HG03064 (cell line): ENCODE data around the gene COL18A1.
"Not testable (repeated sequence)": the region's sequence is repeated elsewhere in the genome, so short reads cannot be mapped to it uniquely, and the experiment has no call there.

Source experiments
- ATAC-seq: cut with Tn5 transposase; IDR thresholded peaks from one replicate; pipeline ENCODE4 v1.9.1; 2021; ENCODE audit warnings: low read depth; ENCODE audit not compliant: unreplicated experiment

COL18A1 gene

DNA sequence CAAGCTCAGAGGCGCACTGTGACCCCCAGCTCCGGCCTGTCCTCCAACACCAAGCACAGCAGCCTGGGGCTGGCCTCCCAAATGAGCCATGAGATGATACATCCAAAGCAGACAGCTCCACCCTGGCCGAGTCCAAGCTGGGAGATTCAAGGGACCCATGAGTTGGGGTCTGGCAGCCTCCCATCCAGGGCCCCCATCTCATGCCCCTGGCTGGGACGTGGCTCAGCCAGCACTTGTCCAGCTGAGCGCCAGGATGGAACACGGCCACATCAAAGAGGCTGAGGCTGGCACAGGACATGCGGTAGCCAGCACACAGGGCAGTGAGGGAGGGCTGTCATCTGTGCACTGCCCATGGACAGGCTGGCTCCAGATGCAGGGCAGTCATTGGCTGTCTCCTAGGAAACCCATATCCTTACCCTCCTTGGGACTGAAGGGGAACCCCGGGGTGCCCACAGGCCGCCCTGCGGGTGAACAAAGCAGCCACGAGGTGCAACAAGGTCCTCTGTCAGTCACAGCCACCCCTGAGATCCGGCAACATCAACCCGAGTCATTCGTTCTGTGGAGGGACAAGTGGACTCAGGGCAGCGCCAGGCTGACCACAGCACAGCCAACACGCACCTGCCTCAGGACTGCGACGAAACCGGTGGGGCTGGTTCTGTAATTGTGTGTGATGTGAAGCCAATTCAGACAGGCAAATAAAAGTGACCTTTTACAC is 108.2 kb downstream of the COL18A1 start:
- ATAC-seq = no peak

DNA sequence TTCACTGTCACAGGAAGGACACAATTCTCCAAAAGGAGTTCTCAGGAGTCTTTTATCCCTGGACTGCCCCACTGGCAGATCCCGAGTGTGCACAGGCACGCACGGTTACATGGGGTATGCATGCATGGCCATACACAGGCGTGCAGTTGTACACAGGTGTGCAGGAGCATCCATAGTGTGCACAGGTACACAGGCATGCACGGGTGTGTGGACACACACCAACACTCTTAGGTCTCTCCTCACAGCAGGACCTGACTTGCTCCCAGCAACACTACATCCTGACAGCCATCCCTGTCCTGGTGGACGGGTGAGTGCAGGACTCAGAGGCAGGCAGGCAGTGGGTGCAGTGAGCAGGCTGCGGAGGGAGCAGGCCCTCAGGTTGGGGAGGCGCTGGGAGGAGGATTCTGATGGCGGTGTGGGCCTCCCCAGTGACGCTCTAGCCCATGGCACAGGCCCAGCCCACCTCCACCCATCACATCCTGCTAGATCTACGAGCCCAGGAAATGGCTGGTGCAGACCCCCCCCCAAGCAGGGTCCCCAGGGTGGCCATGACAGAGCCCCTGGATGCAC is 108.9 kb downstream of the COL18A1 start:
- no peak for ATAC-seq

DNA sequence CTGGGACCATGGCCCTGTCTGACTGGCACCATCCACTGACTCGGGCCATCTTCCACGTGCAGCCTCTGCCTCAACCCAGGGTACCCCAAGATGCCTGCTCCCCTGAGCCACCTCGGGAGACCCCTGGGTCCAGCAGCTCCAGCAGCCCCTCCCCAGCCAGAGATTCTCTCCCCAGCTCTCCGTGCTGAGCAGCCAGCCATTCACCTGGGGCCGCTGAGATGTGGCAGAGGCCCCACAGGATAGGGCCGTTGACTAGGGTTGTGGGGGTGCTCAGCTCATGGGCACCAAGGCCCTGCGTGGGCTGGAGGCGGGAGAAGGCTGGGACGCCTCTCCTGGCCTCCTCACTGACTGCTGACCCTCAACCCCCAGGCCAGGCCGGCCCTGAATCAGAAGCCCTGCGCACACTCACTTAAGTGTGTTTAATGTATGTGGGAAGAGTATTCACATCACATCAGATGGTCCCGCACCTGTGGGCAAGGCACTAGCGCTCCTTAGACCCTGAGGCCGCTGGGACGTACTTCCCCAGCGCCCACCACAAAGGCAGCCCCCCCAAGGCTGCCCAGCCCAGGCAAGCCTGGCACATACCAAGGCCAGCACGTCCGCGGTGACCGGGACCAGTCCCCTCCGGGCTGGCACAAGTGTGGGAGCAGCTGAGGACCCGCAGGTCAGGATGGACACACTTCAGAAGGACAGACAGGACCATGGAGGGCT is 109.5 kb downstream of the COL18A1 start:
- ATAC-seq = no peak

DNA sequence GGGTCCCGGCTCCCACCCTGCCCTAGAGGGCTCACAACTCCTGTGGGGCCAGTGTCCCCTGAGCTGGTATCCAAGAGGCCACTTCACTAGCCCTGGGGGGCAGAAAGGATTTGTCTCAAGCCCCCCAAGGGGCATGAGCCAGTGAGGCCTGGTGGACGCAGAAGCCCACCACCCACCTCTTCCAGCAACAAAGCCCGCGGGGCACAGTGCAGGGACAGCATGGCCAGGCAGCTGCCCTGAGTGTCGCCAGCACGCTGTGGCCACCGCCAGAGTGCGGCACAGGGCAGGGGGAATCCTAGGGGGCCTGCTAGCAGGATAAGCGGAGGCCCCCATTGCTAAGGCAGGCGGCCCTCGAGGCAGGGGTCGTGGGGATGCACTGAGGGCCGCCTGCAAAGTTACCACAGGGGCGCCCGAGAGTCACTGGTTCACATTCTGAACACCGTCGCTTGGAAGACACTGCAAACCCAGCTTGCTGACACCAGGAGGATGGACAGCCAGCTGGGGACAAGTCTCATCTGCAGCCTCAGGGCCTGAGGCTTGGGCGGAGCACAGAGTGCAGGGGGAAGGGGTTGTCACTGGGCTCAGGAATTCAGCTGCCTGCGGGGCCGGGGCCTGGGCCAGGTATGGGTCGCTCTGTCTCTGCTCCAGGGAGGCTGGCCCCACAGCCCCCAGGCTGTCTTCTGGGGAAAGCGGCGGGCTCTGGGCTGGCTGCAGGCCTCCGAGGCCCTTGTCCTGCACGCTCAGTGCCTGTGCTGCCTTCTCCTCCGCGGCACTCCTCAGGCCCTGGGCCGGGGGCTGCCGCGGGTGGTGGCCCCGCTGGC is 110.5 kb downstream of the COL18A1 start:
- no peak for ATAC-seq

DNA sequence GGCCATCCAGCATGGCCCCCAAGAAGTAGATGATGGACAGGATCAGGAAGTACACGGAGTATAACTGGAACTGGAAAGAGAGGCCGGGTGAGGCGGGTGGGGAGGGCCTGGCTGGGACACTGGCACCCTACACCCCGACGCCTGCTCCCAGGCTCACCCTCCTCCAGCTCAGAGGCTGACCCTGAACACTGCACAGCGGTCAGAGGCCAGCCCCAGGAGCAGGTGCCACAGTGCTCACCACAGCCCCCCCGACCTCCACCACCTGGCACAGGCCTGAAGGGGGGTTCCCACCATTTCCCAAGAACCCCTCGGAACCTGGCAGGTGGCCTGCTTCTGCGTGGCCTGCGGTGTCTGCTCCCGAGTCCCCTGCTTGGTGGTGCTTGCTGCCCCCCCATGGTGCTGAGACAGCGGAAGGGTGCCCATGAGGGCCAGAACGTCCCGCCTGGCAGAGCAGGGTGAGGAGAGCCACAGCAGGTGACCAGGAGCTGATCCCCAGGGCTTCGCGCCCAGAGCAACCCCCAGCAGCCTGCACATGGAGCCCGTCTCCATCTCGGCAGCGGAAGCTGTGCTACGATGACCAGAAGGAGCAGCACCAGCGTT is 111.2 kb downstream of the COL18A1 start:
- ATAC-seq = no peak

DNA sequence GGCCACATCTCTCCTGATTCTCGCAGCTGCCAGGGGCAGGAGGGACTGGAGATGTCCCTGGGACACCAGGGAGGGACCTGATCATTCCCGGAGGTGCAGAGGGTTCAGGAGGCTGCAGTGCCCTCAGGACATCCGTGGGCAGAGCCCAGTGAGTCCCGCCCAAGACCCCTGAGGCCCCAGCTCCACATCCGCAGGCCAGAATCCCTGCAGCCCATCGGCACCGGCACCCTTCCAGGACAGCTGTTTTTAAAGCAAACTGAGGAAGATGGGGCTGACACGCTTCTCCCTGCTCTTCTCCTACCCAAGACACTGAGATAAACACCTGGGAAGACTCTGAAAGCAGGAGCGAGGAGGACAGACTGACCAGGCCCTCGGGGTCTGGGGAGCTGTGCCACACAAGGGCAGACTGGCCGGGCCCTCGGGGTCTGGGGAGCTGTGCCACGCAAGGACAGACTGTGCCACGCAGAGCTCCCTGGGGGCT is 111.7 kb downstream of the COL18A1 start:
- no peak for ATAC-seq

DNA sequence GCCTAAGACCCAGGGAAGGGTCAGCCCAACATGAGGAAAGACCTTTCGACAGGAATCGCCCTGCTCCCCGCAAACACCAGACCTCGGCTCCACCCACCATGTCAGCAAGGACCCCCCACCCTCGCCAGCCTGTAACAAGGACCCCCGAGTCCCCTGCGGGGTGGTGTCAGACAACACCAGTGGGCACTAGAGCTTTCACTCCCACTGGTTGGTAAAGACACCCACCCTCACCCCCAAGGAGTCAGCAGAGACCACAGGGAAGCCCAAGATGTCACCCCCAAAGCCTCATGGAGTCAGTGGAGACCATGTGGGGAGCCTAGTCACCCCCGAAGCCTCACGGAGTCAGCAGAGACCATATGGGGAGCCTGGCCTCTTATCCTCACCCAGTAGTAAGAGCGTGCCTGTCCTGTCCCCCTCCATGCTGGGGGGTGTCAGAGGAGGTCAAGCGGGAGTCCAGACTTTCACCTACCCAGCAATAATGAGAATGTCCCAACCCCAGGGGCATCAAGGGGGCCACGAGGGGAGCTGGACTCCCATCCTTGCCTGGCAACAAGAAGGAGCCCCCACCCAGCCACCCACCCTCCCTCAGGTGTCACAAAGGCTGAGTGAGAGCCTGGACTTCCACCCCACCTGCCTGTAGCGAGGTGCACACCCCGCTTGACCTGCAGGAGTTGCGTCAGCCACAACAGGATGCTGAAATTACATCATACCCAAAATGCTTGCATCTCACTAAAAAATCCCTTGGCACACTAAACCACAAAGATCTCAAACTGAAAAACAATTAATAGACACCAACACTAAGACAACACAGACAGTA is 112.5 kb downstream of the COL18A1 start:
- no peak for ATAC-seq

DNA sequence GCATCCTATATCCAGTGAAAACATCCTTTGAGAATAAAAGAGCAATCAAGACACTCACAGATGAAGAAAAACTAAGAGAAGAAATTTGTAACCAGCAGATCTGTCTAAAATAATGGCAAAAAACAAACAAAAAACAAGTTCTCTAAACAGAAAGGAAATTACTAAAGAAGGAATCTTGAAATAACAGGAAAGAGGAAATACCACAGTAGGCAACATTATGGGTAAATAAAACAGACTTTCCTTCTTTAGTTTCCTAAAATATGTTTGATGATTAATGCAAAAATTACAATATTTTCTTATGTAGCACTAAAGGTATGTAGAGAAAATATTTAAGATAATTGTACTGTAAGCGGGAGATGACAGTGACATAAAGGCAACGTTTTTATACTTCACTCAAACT is 113.8 kb downstream of the COL18A1 start:
- no peak for ATAC-seq

DNA sequence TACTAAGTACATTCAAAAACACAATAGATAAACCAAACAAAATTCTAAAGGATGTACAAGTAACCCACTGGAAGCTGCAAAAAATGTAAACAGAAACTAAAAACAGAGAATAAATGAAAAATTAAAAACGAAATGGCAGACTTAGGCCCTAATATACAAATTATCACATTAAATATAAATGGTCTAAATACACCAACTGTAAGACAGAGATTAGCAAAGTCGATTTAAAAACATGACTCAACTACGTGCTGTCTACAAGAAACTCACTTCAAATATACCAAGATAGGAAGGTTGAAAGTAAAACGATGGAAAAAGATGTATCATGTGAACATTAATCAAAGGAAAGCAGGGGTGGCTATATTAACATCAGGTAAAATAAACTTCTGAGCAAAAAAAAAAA is 114.2 kb downstream of the COL18A1 start:
- ATAC-seq = no peak

DNA sequence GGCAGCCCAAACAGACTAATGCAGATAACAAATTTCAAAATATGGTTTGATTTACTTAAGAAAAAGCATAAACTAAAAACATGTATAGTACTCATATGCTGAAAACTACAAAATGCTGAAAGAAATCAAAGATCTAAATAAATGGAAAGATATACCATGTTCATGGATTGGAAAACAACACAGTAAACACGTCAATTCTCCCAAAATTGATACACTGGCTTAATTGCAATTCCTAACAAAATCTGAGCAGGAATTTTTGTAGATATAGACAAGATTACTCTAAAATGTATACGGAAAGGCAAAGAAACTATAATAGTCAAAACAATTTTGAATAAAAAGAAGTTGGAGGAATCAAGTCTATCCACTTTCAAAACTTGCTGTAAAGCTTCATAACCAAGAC is 116.3 kb downstream of the COL18A1 start:
- no peak for ATAC-seq

DNA sequence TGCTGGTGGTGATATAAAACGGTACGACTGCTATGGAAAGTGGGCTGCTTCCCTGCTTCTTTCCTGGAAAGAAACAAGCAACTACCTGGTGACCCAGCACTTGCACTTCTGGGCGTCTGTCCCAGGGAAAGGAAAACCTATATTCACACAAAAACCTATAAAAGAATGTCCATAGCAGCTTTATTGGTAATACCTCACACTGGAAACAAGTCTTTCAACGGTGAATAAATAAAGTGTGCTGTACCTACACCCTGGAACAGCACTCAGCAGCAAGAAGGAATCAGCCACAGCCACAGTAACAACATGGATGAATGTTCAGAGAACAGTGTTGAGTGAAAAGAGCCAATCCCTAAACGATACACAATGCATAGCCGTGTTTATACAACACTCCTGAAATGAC is 117.4 kb downstream of the COL18A1 start:
- ATAC-seq = no peak

DNA sequence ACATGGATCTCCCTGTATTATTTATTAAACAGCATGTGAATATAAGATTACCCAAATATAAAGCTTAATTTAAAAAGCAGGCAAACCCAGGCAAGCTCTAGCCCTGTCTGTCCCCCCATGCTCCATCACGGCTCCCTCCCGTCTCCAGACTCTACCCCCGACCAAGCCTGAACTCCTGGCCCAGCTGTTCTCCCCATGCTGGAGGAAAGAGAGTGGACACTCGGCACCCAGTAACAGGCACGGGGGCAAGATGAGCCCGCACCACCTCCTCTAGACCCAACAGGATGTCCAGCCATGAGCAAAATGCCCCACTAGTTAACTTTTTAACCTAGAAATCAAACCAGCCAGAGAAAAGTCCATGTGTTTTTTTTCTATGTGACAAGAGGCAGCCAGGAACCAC is 118.0 kb downstream of the COL18A1 start:
- ATAC-seq = no peak

DNA sequence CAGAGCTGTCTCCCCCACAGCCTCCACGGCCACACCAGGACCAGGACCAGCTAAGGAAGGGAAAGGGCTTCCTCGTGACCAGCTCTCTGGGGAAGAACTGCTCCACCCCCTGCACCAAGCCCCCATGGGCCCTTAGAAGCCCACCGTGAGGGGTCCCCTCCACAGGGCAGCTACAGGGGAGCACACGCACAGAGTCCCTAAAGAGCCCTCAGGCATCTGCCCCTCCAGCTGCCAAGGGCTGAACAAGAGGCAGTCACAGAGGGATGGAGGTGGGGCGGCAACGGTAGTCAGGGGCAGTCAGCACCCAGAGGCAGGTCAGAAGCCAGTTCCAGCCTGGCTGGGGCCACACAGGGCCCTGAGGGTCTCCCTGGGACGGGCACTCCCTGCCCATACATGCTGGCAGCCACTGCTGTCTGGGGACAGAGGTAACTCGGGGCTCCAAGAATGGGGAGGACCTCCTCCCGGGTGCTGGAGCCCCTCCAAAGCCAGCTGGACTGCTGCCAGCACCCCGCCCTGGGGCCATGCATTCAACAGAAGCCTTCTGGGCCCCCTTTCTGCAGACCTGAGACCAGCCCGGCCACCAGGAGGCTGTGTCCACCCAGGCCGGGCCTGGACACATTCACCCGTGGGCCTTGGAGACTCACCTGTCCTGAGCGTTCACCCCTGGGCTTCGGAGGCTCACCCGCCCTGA is 118.6 kb downstream of the COL18A1 start:
- ATAC-seq = no peak

DNA sequence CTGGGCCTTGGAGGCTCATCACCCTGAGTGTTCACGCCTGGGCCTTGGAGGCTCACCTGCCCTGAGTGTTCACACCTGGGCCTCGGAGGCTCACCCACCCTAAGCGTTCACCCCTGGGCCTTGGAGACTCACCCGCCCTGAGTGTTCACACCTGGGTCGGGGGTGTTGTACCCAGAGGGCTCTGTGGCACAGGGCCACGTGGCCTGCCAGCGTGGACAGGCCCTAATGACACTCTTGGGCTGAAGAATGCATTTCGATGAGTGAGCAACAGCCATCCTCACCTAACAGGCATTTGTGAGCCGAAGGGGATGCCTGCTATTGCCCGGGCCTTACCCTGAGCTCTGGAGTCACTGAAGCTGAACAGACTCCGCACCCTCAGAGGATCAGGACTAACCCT is 119.8 kb downstream of the COL18A1 start:
- no peak for ATAC-seq

DNA sequence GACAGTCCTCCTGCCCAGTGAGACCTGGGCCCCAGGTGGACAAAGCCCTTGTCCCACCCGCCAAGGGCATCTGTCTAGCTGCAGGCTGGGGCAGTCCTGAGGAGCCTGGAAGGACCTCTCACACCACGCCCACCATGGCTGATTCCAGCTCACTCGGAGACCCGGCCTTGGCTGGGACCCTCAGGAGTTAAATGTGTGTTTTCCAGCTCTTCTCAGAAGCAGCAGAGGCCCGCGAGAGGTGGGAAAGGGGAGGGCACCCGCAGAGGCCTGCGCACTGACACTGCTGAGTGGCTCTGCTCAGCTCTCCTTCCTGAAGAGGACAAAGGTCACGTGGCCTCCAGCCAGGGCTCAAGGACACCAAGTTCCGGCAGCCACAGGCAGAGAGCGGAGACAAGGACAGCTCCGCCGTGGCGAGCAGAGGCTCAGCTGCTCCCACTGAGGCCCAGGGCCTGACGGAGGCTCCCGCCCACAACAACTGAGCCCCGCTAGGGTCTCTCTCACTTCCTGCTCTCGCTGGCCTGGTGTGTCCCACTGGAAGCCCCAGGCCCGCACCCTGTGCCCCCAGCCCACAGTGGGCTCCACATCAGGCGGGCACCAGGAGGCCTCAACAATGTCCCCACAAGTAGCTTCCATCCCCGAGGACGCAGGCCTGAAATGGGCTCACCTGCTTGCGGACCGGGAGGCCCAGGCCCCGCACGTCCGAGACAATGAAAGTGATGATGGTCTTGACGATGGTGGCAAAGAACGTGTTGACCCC is 120.4 kb downstream of the COL18A1 start:
- no peak for ATAC-seq

DNA sequence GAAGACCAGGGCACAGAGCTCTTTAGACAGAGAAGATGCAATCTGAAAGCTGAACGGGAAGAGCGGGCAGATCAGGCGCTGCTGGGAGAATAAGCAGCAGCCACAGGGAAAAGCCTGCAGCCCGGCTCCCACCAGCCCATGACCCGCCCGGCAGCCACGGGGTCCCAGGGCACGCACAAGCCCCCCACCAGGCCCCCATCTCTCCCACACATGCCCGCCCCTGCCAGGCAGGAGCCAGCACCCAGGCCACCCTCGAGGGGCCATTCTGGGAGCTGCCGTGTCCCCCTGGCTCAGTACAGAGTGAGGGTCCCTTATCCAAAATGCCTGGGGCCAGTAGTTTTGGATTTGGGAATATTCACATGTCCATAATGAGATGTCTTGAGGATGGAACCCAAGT is 120.9 kb downstream of the COL18A1 start:
- ATAC-seq = no peak

DNA sequence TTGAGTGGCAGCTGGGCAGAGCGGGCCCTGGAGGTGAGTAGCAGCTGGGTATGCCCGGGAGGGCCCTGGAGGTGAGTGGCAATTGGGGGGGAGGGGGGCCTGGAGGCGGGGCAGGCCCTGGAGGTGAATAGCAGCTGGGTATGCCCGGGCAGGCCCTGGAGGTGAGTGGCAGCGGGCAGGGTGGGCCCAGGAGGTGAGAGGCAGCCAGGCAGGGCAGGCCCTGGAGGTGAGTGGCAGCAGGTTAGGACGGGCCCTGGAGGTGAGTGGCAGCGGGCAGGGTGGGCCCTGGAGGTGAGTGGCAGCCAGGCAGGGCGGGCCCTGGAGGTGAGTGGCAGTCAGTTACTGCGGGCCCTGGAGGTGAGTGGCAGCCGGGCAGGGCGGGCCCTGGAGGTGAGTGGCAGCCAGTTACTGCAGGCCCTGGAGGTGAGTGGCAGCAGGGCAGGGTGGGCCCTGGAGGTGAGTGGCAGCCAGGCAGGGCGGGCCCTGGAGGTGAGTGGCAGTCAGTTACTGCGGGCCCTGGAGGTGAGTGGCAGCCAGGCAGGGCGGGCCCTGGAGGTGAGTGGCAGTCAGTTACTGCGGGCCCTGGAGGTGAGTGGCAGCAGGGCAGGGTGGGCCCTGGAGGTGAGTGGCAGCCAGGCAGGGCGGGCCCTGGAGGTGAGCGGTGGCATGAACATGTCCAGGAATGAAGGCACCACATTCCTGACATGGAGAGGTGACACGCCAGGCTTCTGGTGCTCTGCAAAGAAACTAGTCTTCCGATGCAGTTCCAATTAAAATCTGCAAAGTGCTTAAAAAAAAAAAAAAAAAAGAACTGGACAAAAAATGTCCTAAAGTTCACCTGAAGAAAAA is 122.4 kb downstream of the COL18A1 start:
- ATAC-seq = not testable (repeated sequence)
